Omental fat pad (tissue), 4 donors: ENCODE data around the gene CAPN12. TPM values are rescaled to one million over a fixed set of nuclear protein-coding genes. Genes with fewer than 3 reads are reported as not detected.

Experiments
- ATAC-seq: fragments of 150-250 bp; one replicate; pipeline ENCODE4 v1.9.1; 2016; ENCODE audit warnings: mild to moderate bottlenecking, moderate library complexity; ENCODE audit not compliant: low FRiP score
- DNase-seq: peaks from one replicate; pipeline ENCODE4 v3.0.0-alpha.2; 2019; ENCODE audit warnings: low spot score
- CTCF ChIP-seq, 3 donors: fragments of 450-650 bp; IDR thresholded peaks; one replicate each; pipeline ENCODE4 v1.5.1; 2016 to 2017; ENCODE audit warnings: antibody characterized with exemption in 3 of 3, mild to moderate bottlenecking in 3 of 3, moderate library complexity in 2 of 3
- total RNA-seq, 4 donors: library from RNA; depleted of rRNA; stranded (reverse); fragments of >200 nt; gene quantifications; one replicate each; pipeline ENCODE4 v1.1.0, GENCODE V29; 2016

Gene CAPN12
- total RNA-seq, 4 donors from 2014 or later, result 1.0 to 2.5 (median 1.4) TPM

- TF ChIP-seq CTCF (IDR thresholded peaks at IDR 0.05), result no peak
- DNase-seq, result no peak
- no peak for ATAC-seq
Measured at GRCh38 chr19:38695832-38696728, 48.2 kb downstream of the CAPN12 start.

- no peak for TF ChIP-seq CTCF (IDR thresholded peaks at IDR 0.05)
- DNase-seq, result no peak
- no peak for ATAC-seq
Measured at GRCh38 chr19:38695317-38695683, 49.0 kb downstream of the CAPN12 start.

GRCh38 chr19:38693380-38694223 lies 50.7 kb downstream of the CAPN12 start:
- DNase-seq, result no peak
- ATAC-seq, result peak; percentile 21
- TF ChIP-seq CTCF (IDR thresholded peaks at IDR 0.05), result no peak

GRCh38 chr19:38692458-38693379 lies 51.6 kb downstream of the CAPN12 start:
- peak; percentile 3 for ATAC-seq
- TF ChIP-seq CTCF (IDR thresholded peaks at IDR 0.05), result no peak

GRCh38 chr19:38691938-38692457 lies 52.3 kb downstream of the CAPN12 start:
- DNase-seq (no peak), ATAC-seq (peak; percentile 69)
- TF ChIP-seq CTCF (IDR thresholded peaks at IDR 0.05), result no peak

More at GRCh38 chr19:38692458-38693379, 51.6 kb downstream of the CAPN12 start:
- DNase-seq, result no peak

GRCh38 chr19:38690832-38691231 lies 53.4 kb downstream of the CAPN12 start:
- DNase-seq (no peak), ATAC-seq (no peak)
- no peak for TF ChIP-seq CTCF (IDR thresholded peaks at IDR 0.05)
